Kidney glomerular epithelial cell (primary cell): ENCODE data around the gene NUP205.
A peak's percentile ranks its signal among the peaks of the same experiment; 100 is the strongest.
"Not testable (repeated sequence)": the region's sequence is repeated elsewhere in the genome, so short reads cannot be mapped to it uniquely, and the experiment has no call there.

Experiments
- DNase-seq: peaks from one replicate; lab custom pipeline; 2025; lab: John Stamatoyannopoulos, UW

Gene NUP205

GRCh38 chr7:135666846-135667245 lies 109.1 kb downstream of the NUP205 start:
- no peak for DNase-seq

GRCh38 chr7:135667626-135668025 lies 109.9 kb downstream of the NUP205 start:
- DNase-seq, result not testable (repeated sequence)

- DNase-seq, result not testable (repeated sequence)
These were observed 111.2 kb downstream of the NUP205 start for GRCh38 chr7:135668852-135669395.

GRCh38 chr7:135669774-135670173 lies 112.1 kb downstream of the NUP205 start:
- no peak for DNase-seq

GRCh38 chr7:135670179-135670578 lies 112.5 kb downstream of the NUP205 start:
- no peak for DNase-seq

GRCh38 chr7:135672560-135673359 lies 115.0 kb downstream of the NUP205 start:
- peak; percentile 75 for DNase-seq

- peak; percentile 47 for DNase-seq
These were observed 115.6 kb downstream of the NUP205 start for GRCh38 chr7:135673360-135673706.

GRCh38 chr7:135678612-135679575 lies 121.2 kb downstream of the NUP205 start:
- peak; percentile 29 for DNase-seq

GRCh38 chr7:135681762-135682161 lies 124.0 kb downstream of the NUP205 start:
- no peak for DNase-seq

GRCh38 chr7:135682191-135682590 lies 124.5 kb downstream of the NUP205 start:
- DNase-seq, result no peak

- DNase-seq, result no peak
These were observed 125.9 kb downstream of the NUP205 start for GRCh38 chr7:135683609-135684008.

GRCh38 chr7:135684136-135684535 lies 126.4 kb downstream of the NUP205 start:
- DNase-seq, result peak; percentile 35

- DNase-seq, result no peak
These were observed 127.0 kb downstream of the NUP205 start for GRCh38 chr7:135684699-135685098.

GRCh38 chr7:135685306-135686084 lies 127.8 kb downstream of the NUP205 start:
- no peak for DNase-seq

GRCh38 chr7:135687466-135687865 lies 129.7 kb downstream of the NUP205 start:
- no peak for DNase-seq

GRCh38 chr7:135690566-135690965 lies 132.8 kb downstream of the NUP205 start:
- DNase-seq, result peak; percentile 24

- no peak for DNase-seq
These were observed 134.3 kb downstream of the NUP205 start for GRCh38 chr7:135692055-135692454.

- DNase-seq, result not testable (repeated sequence)
These were observed 134.9 kb downstream of the NUP205 start for GRCh38 chr7:135692606-135693005.

- DNase-seq, result no peak
These were observed 135.8 kb downstream of the NUP205 start for GRCh38 chr7:135693558-135693957.

- DNase-seq, result no peak
These were observed 139.7 kb downstream of the NUP205 start for GRCh38 chr7:135697276-135698049.
